Activated naive CD4-positive, alpha-beta T cell treated with anti-CD3 and anti-CD28 coated beads, Interleukin-2, amount 50 U/mL, for 72 hours (primary cell): ENCODE measurements around the gene MACROD2. TPM values are rescaled to one million over a fixed set of nuclear protein-coding genes. Genes with fewer than 3 reads are reported as not detected.

Source experiments
- ATAC-seq, 2 donors: fragments of 150-1000 bp; cut with Tn5 transposase; 2 replicates each; pipeline ENCODE4 v1.10.0; 2021; ENCODE audit warnings: mild to moderate bottlenecking in 2 of 2, moderate library complexity in 2 of 2
- DNase-seq, 2 donors: peaks; one replicate each; pipeline ENCODE4 v3.0.0; 2021 to 2022; ENCODE audit warnings: low spot score in 2 of 2
- H3K27ac Mint-ChIP-seq, 2 donors: one replicate each; pipeline ENCODE4 v1.8.0; 2022; ENCODE audit warnings: mild to moderate bottlenecking in 2 of 2, mixed read lengths in 2 of 2
- H3K36me3 Mint-ChIP-seq, 2 donors: one replicate each; pipeline ENCODE4 v1.8.0; 2022; ENCODE audit warnings: mixed read lengths in 2 of 2
- H3K9me3 Mint-ChIP-seq, 2 donors: one replicate each; pipeline ENCODE4 v1.8.0; 2022; ENCODE audit warnings: mixed read lengths in 2 of 2
- total RNA-seq, 2 donors: library from RNA; stranded (reverse); gene quantifications; one replicate each; pipeline ENCODE4 v1.2.3, GENCODE V29; 2022

The MACROD2 gene
- total RNA-seq, 2 donors from 2014 or later: not detected

DNA sequence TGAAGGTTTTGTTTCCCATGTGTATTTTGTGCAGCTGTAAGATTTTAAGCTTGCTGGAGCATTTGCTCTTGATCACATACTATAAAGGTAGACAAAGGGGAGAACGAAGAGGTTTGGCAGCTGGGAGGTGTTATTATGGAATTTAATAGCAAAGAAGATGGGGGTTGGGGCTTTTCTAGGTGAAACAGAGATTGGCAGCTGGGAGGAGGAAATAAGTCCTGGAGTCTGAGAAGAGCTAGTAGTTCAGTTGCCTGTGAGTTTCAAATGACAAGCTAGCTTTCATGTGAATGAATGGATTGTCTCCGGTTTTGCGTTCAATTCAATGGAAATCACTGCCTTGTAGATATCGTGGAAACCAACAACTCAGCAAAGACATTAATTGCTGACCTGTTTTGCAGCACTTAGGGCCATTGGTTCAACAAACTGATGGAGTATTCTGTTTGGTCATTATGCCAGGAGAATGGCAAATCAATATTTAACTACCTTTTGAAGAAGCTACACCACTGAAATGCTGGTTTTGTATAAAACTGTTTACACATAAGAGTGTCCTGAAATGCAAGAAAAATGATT, 380.2 kb downstream of the MACROD2 start:
- Mint-ChIP-seq H3K27ac (no peak overlapping the region), H3K36me3 (no peaks in the 10 kb centered on the region), H3K9me3 (peaks cover 5 to 6% of the 10 kb centered on the region in 2 donors)
- ATAC-seq (no peak), DNase-seq (no peak)

GRCh38 chr20:14378326-14378725, 383.0 kb downstream of the MACROD2 start:
- Mint-ChIP-seq H3K36me3 (no peaks in the 10 kb centered on the region), H3K27ac (no peak overlapping the region), H3K9me3 (peaks cover 4 to 15% of the 10 kb centered on the region in 2 donors)
- ATAC-seq (no peak), DNase-seq (no peak)

GRCh38 chr20:14383335-14383734, 388.0 kb downstream of the MACROD2 start:
- DNase-seq (no peak), ATAC-seq (no peak)
- peaks cover 9 to 17% of the 10 kb centered on the region in 2 donors for H3K9me3 Mint-ChIP-seq
- H3K27ac Mint-ChIP-seq: no peak overlapping the region
- H3K36me3 Mint-ChIP-seq: peaks cover 0 to under 1% of the 10 kb centered on the region in 2 donors

- H3K9me3 Mint-ChIP-seq: peaks cover 9 to 21% of the 10 kb centered on the region in 2 donors
- DNase-seq (no peak), ATAC-seq (no peak)
- no peak overlapping the region for H3K27ac Mint-ChIP-seq
- H3K36me3 Mint-ChIP-seq: peaks cover 0 to 4% of the 10 kb centered on the region in 2 donors
Observed at GRCh38 chr20:14384416-14385175, 389.3 kb downstream of the MACROD2 start.

DNA sequence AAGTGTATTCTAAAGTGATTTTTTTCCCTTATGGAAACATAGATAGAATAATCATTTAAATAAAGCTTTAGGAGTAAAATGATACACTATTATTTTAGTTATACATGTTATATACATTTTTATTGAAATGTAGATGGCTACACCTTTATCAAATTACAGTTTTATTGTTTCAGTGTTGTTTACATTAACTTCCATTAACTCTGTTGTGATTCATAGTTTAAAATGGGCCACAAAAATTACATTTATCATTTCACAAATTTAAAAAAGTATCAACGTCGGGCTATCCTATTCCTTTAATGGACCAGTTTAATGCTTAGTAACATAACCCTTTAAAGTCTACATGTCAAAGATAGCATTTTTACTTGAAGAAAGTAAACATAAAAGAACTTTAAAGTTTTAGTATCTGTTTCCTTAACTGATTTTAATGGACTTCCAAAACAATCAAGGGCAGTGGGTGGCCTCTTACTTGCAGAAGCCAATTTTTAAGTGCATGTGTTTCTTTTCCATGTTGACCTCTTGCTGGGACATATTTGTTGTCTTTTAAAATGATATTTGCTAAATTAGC, 389.9 kb downstream of the MACROD2 start:
- H3K9me3 Mint-ChIP-seq: peaks cover 9 to 23% of the 10 kb centered on the region in 2 donors
- DNase-seq (no peak), ATAC-seq (no peak)
- no peak overlapping the region for H3K27ac Mint-ChIP-seq
- peaks cover 0 to 4% of the 10 kb centered on the region in 2 donors for H3K36me3 Mint-ChIP-seq

- Mint-ChIP-seq H3K36me3 (peaks cover 0 to 4% of the 10 kb centered on the region in 2 donors), H3K27ac (no peak overlapping the region), H3K9me3 (peaks cover 11 to 16% of the 10 kb centered on the region in 2 donors)
- no peak for DNase-seq
- ATAC-seq: no peak
Observed at GRCh38 chr20:14386726-14387125, 391.4 kb downstream of the MACROD2 start.

- Mint-ChIP-seq H3K36me3 (no peaks in the 10 kb centered on the region), H3K27ac (no peak overlapping the region), H3K9me3 (peaks cover 16 to 18% of the 10 kb centered on the region in 2 donors)
- DNase-seq (no peak), ATAC-seq (no peak)
Observed at GRCh38 chr20:14401479-14402138, 406.3 kb downstream of the MACROD2 start.

GRCh38 chr20:14404515-14404914, 409.2 kb downstream of the MACROD2 start:
- Mint-ChIP-seq H3K36me3 (no peaks in the 10 kb centered on the region), H3K9me3 (peaks cover 18 to 21% of the 10 kb centered on the region in 2 donors), H3K27ac (no peak overlapping the region)
- DNase-seq (no peak), ATAC-seq (no peak)

GRCh38 chr20:14406495-14406894, 411.2 kb downstream of the MACROD2 start:
- ATAC-seq (no peak), DNase-seq (no peak)
- no peak overlapping the region for H3K27ac Mint-ChIP-seq
- peaks cover 12 to 16% of the 10 kb centered on the region in 2 donors for H3K9me3 Mint-ChIP-seq
- H3K36me3 Mint-ChIP-seq: no peaks in the 10 kb centered on the region

GRCh38 chr20:14407336-14407735, 412.0 kb downstream of the MACROD2 start:
- ATAC-seq (no peak), DNase-seq (no peak)
- Mint-ChIP-seq H3K27ac (no peak overlapping the region), H3K36me3 (no peaks in the 10 kb centered on the region), H3K9me3 (peaks cover 17% of the 10 kb centered on the region in 2 donors)

GRCh38 chr20:14410869-14411555, 415.7 kb downstream of the MACROD2 start:
- H3K36me3 Mint-ChIP-seq: no peaks in the 10 kb centered on the region
- H3K27ac Mint-ChIP-seq: no peak overlapping the region
- no peak for DNase-seq
- H3K9me3 Mint-ChIP-seq: peaks cover 16 to 28% of the 10 kb centered on the region in 2 donors
- ATAC-seq: no peak

GRCh38 chr20:14412065-14412681, 416.9 kb downstream of the MACROD2 start:
- ATAC-seq: no peak
- Mint-ChIP-seq H3K36me3 (no peaks in the 10 kb centered on the region), H3K9me3 (peaks cover 18 to 32% of the 10 kb centered on the region in 2 donors), H3K27ac (no peak overlapping the region)
- no peak for DNase-seq

DNA sequence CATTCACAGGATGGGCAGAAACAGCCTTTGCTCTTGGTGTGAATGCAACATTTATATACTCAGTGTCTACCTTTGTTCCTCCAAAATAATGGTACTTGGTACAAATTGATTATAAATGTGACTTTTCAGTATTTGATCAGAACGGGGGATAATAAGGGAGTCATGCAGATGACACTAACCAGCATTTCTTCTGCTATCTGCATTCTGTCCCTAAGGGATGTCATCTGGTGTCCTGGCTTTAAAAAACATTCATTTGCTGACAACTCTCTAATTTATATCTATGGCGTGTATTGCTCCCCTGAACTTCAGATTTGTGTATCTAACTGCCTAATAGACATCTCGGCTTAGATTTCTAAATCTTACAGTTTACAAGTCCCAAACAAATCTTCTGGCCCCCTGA, 418.5 kb downstream of the MACROD2 start:
- ATAC-seq (no peak), DNase-seq (no peak)
- H3K9me3 Mint-ChIP-seq: peaks cover 14 to 31% of the 10 kb centered on the region in 2 donors
- no peaks in the 10 kb centered on the region for H3K36me3 Mint-ChIP-seq
- H3K27ac Mint-ChIP-seq: no peak overlapping the region

- no peak for DNase-seq
- ATAC-seq: no peak
- no peaks in the 10 kb centered on the region for H3K36me3 Mint-ChIP-seq
- H3K9me3 Mint-ChIP-seq: peaks cover 14 to 27% of the 10 kb centered on the region in 2 donors
- no peak overlapping the region for H3K27ac Mint-ChIP-seq
Observed at GRCh38 chr20:14414560-14414959, 419.2 kb downstream of the MACROD2 start.

DNA sequence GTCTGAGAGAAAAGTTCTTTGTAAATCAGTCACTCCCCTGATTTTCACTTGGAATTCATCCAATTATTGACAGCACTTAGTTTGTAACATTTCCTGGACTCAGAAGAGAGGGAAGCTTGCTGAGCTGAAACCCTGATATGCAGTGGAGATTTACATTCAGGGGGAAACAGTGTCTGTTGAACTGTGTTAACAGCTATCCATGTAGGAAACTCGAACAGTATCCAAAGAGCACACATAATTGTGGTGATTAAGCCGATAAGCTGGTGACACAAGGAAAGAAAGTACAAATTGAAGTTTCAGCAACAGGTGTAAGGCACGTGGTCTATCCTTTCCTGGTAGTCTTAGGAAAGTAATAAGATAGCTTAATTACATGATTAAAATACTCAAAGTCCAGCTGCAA, 420.2 kb downstream of the MACROD2 start:
- H3K9me3 Mint-ChIP-seq: peaks cover 14 to 27% of the 10 kb centered on the region in 2 donors
- no peak for DNase-seq
- no peak overlapping the region for H3K27ac Mint-ChIP-seq
- H3K36me3 Mint-ChIP-seq: no peaks in the 10 kb centered on the region
- no peak for ATAC-seq

DNA sequence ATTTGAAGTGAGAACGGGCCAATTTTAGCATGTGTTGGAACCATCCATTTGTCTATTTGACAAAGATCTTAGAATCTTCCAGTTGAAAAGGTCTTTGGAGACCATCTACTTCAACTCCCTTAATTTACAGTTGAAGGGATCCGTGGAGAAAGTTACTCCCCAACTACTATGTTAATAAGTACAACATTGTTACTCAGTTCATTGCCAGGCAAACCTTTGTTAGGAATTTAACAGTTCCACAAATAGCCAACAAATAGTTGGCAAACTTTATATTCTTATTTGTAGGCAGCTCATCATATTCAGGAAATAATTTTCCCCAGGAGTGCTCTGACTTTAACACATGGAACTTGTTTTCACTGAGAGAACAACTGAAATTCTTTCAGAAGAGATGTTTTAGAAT, 423.1 kb downstream of the MACROD2 start:
- H3K9me3 Mint-ChIP-seq: peaks cover 11 to 28% of the 10 kb centered on the region in 2 donors
- ATAC-seq (no peak), DNase-seq (no peak)
- H3K27ac Mint-ChIP-seq: no peak overlapping the region
- no peaks in the 10 kb centered on the region for H3K36me3 Mint-ChIP-seq
